Muscle of back (tissue), 10 donors: ENCODE data around the gene CDAN1. TPM values are rescaled to one million over a fixed set of nuclear protein-coding genes. Genes with fewer than 3 reads are reported as not detected.

Source experiments
- polyA plus RNA-seq, 10 donors: library from polyadenylated mRNA; unstranded; fragments of 120-200 nt; gene quantifications; one replicate each; pipeline ENCODE4 v1.2.1, GENCODE V29; 2013; ENCODE audit not compliant: insufficient read length in 10 of 10

CDAN1 gene
- polyA plus RNA-seq, 10 donors, result 10.6 to 17.8 (median 14.4) TPM

Other genes with a start within 250 kb of the CDAN1 start
- gene ZNF106, start 246.0 kb downstream of the CDAN1 start, polyA plus RNA-seq, result 100 to 1,000 TPM; 178 to 329 (median 227) TPM
- gene SNAP23, start 241.5 kb downstream of the CDAN1 start, polyA plus RNA-seq, result 10 to 100 TPM; 51.5 to 68.4 (median 58.8) TPM
- gene LRRC57, start 188.3 kb downstream of the CDAN1 start, polyA plus RNA-seq, result 10 to 100 TPM; 14.2 to 19.5 (median 16.5) TPM
- gene HAUS2, start 188.3 kb downstream of the CDAN1 start, polyA plus RNA-seq, result 10 to 100 TPM; 15.6 to 22.2 (median 18.3) TPM
- 10 to 100 TPM; 11.6 to 27.8 (median 15.4) TPM for gene STARD9, start 161.5 kb downstream of the CDAN1 start, polyA plus RNA-seq
- 10 to 100 TPM in 7 of 10 donors, 1 to 10 TPM in 3; 8.8 to 13.7 (median 11.5) TPM for gene TTBK2, start 183.7 kb upstream of the CDAN1 start, polyA plus RNA-seq